Measurements from ENCODE around the gene IMMP1L.
"Not testable (repeated sequence)": the region's sequence is repeated elsewhere in the genome, so short reads cannot be mapped to it uniquely, and the experiment has no call there.

Gene IMMP1L

GRCh38 chr11:31500560-31500959 lies 8.9 kb downstream of the IMMP1L start:
- H3K4me3 Mint-ChIP-seq = no peak overlapping the region
- no peak for TF ChIP-seq CTCF (IDR thresholded peaks at IDR 0.05; ENCODE audit: unreplicated experiment in 3 of 3)
- peaks cover 4% of the 10 kb centered on the region for H3K9me3 Mint-ChIP-seq
- H3K4me1 Mint-ChIP-seq = peaks cover 9% of the 10 kb centered on the region
- H3K27ac Mint-ChIP-seq = peak overlapping the region in 2 of 3 experiments; percentile 18 to 53
- H3K36me3 Mint-ChIP-seq (ENCODE audit: low read depth) = peaks cover 56% of the 10 kb centered on the region
- H3K27me3 Mint-ChIP-seq (ENCODE audit: low read depth) = no peaks in the 10 kb centered on the region

GRCh38 chr11:31499576-31500178 lies 9.7 kb downstream of the IMMP1L start:
- peak overlapping the region in 2 of 3 experiments; percentile 7 to 54 for H3K27ac Mint-ChIP-seq
- no peak for TF ChIP-seq CTCF (IDR thresholded peaks at IDR 0.05; ENCODE audit: unreplicated experiment in 3 of 3)
- H3K27me3 Mint-ChIP-seq (ENCODE audit: low read depth) = no peaks in the 10 kb centered on the region
- peaks cover 12% of the 10 kb centered on the region for H3K9me3 Mint-ChIP-seq
- peaks cover 9% of the 10 kb centered on the region for H3K4me1 Mint-ChIP-seq
- H3K36me3 Mint-ChIP-seq (ENCODE audit: low read depth) = peaks cover 56% of the 10 kb centered on the region
- no peak overlapping the region for H3K4me3 Mint-ChIP-seq

- H3K4me3 Mint-ChIP-seq; H3K27ac Mint-ChIP-seq; H3K27me3 Mint-ChIP-seq (ENCODE audit: low read depth): not testable (repeated sequence)
- Mint-ChIP-seq H3K4me1 (peaks cover 14% of the 10 kb centered on the region), H3K9me3 (peaks cover 17% of the 10 kb centered on the region), H3K36me3 (ENCODE audit: low read depth) (peaks cover 63% of the 10 kb centered on the region)
These were observed 15.7 kb downstream of the IMMP1L start for GRCh38 chr11:31493762-31494161.

- Mint-ChIP-seq H3K36me3 (ENCODE audit: low read depth) (peaks cover 60% of the 10 kb centered on the region), H3K27ac (no peak overlapping the region), H3K27me3 (ENCODE audit: low read depth) (no peaks in the 10 kb centered on the region), H3K9me3 (peaks cover 17% of the 10 kb centered on the region), H3K4me1 (peaks cover 14% of the 10 kb centered on the region), H3K4me3 (no peak overlapping the region)
- no peak for TF ChIP-seq CTCF (IDR thresholded peaks at IDR 0.05; ENCODE audit: unreplicated experiment in 3 of 3)
These were observed 16.2 kb downstream of the IMMP1L start for GRCh38 chr11:31493235-31493634.

GRCh38 chr11:31492320-31492913 lies 17.0 kb downstream of the IMMP1L start:
- no peak for TF ChIP-seq CTCF (IDR thresholded peaks at IDR 0.05; ENCODE audit: unreplicated experiment in 3 of 3)
- Mint-ChIP-seq H3K4me1 (peaks cover 14% of the 10 kb centered on the region), H3K36me3 (ENCODE audit: low read depth) (peaks cover 58% of the 10 kb centered on the region), H3K4me3 (no peak overlapping the region), H3K27me3 (ENCODE audit: low read depth) (no peaks in the 10 kb centered on the region), H3K9me3 (peaks cover 17% of the 10 kb centered on the region), H3K27ac (no peak overlapping the region)

GRCh38 chr11:31487848-31488247 lies 21.6 kb downstream of the IMMP1L start:
- Mint-ChIP-seq H3K9me3 (peaks cover 2% of the 10 kb centered on the region), H3K36me3 (ENCODE audit: low read depth) (peaks cover 24% of the 10 kb centered on the region), H3K4me1 (peaks cover 14% of the 10 kb centered on the region), H3K4me3 (no peak overlapping the region), H3K27me3 (ENCODE audit: low read depth) (no peaks in the 10 kb centered on the region), H3K27ac (no peak overlapping the region)
- TF ChIP-seq CTCF (IDR thresholded peaks at IDR 0.05; ENCODE audit: unreplicated experiment in 3 of 3) = peak; percentile 17 to 29 (median 28)

All from nephron (organoid).